Limb (tissue), 2 donors: ENCODE results near the gene OR10A4.
"Not testable (repeated sequence)": the region's sequence is repeated elsewhere in the genome, so short reads cannot be mapped to it uniquely, and the experiment has no call there.

Source experiments
- DNase-seq, 2 donors: peaks; one replicate each; pipeline ENCODE4 v3.0.0-alpha.2; 2016; ENCODE audit errors: extremely low spot score in 2 of 2

OR10A4 gene

GRCh38 chr11:6876325-6876724 lies at the start of gene OR10A4:
TSS of gene OR10A4 (plus strand) at chr11:6876625. CDS start at chr11:6876648, 23 bp downstream.
- no peak for DNase-seq

GRCh38 chr11:6828103-6828502 lies 48.3 kb upstream of the OR10A4 start:
- no peak for DNase-seq

GRCh38 chr11:6833356-6833755 lies 43.1 kb upstream of the OR10A4 start:
- DNase-seq: no peak

GRCh38 chr11:6834021-6834420 lies 42.4 kb upstream of the OR10A4 start:
- no peak for DNase-seq

- no peak for DNase-seq
Measured at GRCh38 chr11:6841694-6842093, 34.7 kb upstream of the OR10A4 start.

- DNase-seq: no peak
Measured at GRCh38 chr11:6843670-6844069, 32.8 kb upstream of the OR10A4 start.

GRCh38 chr11:6844356-6844755 lies 32.1 kb upstream of the OR10A4 start:
- no peak for DNase-seq

GRCh38 chr11:6845383-6845782 lies 31.0 kb upstream of the OR10A4 start, which contains the start of gene OR10A5:
TSS of gene OR10A5 (plus strand) at chr11:6845683. CDS start at chr11:6845683, 0 bp downstream.
- no peak for DNase-seq

- DNase-seq: no peak
Measured at GRCh38 chr11:6850526-6850925, 25.9 kb upstream of the OR10A4 start.

- not testable (repeated sequence) for DNase-seq
Measured at GRCh38 chr11:6854801-6855200, 21.6 kb upstream of the OR10A4 start.

- DNase-seq: no peak
Measured at GRCh38 chr11:6855971-6856541, 20.4 kb upstream of the OR10A4 start.

- no peak for DNase-seq
Measured at GRCh38 chr11:6856871-6857270, 19.6 kb upstream of the OR10A4 start.

- peak; percentile 27 to 35 for DNase-seq
Measured at GRCh38 chr11:6862961-6863360, 13.5 kb upstream of the OR10A4 start, which contains the start of gene OR10A2. TSS of gene OR10A2 (plus strand) at chr11:6863057. CDS start at chr11:6869755, 6,698 bp downstream.

- no peak for DNase-seq
Measured at GRCh38 chr11:6864438-6864837, 12.0 kb upstream of the OR10A4 start.

- no peak for DNase-seq
Measured at GRCh38 chr11:6871278-6871677, 5.1 kb upstream of the OR10A4 start.

- no peak for DNase-seq
Measured at GRCh38 chr11:6875761-6876160, 664 bp upstream of the OR10A4 start.

GRCh38 chr11:6876914-6877313 lies 489 bp downstream of the OR10A4 start:
- no peak for DNase-seq

GRCh38 chr11:6882751-6883150 lies 6.3 kb downstream of the OR10A4 start:
- DNase-seq: no peak

- not testable (repeated sequence) for DNase-seq
Measured at GRCh38 chr11:6887711-6888110, 11.3 kb downstream of the OR10A4 start.

- no peak for DNase-seq
Measured at GRCh38 chr11:6888830-6889229, 12.4 kb downstream of the OR10A4 start.

GRCh38 chr11:6889835-6890234 lies 13.4 kb downstream of the OR10A4 start:
- DNase-seq: no peak

GRCh38 chr11:6892400-6892799 lies 16.0 kb downstream of the OR10A4 start, which contains the start of gene OR2D2:
TSS of gene OR2D2 (minus strand) at chr11:6892500. CDS start at chr11:6892500, 0 bp downstream.
- DNase-seq: no peak

GRCh38 chr11:6894097-6894496 lies 17.7 kb downstream of the OR10A4 start:
- DNase-seq: no peak

- no peak for DNase-seq
Measured at GRCh38 chr11:6895010-6895409, 18.6 kb downstream of the OR10A4 start.
